ENCODE data around the gene SPTSSB.

SPTSSB gene

DNA sequence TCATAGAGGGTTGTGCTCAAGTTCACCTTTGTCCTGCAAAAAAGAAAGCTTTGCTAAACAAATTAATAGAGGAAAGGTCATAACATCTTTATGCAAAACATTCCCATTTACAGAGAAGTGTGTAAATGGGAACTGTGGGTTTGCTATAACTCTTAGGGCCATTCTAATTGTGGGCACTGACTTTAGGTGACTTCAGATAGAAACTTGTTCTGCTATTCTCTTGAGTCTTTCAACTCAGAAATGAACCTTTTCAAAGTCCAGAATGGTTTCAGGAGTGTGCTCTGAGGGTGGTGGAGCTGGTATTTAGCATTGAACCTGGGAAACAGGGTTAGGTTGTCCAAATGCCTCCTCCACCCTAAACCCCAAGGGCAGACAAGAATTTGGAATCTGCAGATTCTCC lies 34.0 kb downstream of the SPTSSB start:
- no peak for DNase-seq

GRCh38 chr3:161336661-161337060 lies 34.7 kb downstream of the SPTSSB start:
- DNase-seq = no peak

DNA sequence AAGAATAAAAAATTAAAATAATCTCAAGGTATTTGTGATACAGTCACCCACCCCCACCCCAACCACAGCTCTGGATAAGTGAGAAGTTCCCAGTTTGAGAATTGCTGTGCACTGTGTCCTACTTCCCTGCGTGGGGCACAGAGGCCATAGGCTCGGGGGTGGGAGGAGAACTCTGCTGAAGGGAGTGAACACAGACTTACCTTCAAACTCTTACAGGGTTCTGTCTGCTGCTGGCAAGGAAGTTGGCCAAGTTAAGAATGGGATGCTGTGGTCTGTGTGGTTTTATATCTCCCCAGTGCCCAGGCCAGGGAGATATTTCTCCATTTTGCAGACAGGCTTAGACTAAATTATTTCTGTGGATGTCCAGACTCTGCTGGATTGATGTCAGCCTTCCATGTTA lies 37.6 kb downstream of the SPTSSB start:
- no peak for DNase-seq

DNA sequence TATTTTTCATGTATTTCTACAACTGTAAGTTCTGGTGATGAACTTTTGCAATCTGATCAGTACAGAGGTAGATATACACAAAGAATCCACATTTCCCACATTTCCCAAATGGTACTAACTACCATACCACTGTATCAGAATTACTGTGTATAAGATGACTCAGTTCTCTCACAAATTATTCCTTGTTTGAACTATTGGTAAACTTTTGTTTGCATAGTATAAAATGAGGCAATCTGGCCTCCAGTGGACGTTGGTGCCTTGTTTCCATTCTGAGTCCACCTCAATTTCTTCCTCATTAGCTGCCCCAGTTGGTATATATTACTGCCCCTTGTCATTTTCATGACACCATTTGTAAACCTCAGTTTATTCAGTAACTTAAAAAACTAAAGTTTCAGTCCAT lies 38.5 kb downstream of the SPTSSB start:
- DNase-seq = no peak

GRCh38 chr3:161325059-161325458 lies 46.3 kb downstream of the SPTSSB start:
- DNase-seq = no peak

- DNase-seq = no peak
Observed at GRCh38 chr3:161323926-161324621, 47.2 kb downstream of the SPTSSB start.

DNA sequence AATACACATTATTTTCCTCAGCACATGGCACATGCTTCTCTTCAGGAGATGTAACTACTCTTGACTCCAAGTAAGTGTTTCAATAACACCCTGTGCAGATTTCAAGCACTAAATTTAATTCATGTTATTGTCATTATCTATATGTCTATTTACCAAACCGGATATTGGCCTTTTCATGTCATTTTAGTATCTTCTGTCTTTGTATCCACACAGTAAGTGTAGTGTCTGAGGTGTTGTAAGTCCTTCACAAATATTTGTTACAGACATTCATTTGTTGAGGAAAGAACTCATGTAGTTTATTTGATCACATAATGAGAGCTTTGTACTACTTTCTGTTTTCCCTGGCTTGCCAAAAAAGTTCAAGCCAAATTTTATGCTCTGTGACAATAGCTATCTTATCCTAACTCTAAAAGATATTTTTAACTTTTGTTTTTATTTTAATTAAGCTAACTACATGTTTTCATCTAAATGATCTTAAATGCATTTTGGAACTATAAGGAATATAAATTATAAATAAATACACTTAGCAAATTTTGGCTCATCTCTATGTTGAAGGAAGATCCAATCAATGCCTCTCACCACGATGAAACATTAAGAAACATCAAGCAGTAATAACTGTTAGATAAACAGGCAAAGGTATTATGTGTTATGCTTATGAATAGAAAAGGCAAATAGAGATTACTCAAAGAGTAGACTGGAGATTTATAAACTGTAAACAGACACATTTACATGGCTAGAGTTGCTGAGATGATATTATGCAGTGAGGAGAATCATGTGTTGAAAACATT lies 48.3 kb downstream of the SPTSSB start:
- DNase-seq = no peak

DNA sequence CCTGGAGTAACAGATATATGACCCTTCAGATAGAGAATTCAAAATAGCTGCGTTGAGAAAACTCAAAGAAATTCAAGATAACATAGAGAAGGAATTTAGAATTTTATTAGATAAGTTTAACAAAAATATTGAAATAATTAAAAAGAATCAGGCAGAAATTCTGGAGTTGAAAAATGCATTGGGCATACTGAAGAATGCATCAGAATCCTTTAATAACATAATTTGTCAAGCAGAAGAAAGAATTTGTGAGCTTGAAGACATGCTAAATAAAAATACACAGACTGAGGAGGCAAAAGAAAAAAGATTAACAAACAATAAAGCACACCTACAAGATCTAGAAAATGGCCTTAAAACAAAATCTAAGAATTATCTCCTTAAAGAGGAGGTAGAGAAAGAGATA lies 50.5 kb downstream of the SPTSSB start:
- no peak for DNase-seq

DNA sequence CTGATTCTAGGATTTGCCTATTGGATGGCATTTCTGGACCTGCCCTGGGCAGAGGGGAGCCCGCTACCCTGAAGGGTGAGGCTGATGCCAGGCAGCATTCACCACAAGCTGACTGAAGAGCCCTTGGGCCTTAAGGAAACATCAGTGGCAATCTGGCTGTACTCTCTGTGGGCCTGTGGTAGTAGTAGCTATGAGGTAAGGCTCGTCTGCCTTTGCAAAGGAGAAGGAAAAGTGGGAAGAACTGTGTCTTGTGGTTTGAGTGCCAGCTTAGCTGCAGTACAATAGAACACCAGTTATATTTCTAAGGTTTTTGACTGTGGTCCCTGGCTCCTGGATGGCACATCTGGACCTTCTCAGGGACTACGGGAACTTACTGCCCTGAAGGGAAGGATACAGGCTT lies 51.5 kb downstream of the SPTSSB start:
- DNase-seq = no peak

- DNase-seq = no peak
Observed at GRCh38 chr3:161317077-161317476, 54.2 kb downstream of the SPTSSB start.

- DNase-seq = no peak
Observed at GRCh38 chr3:161316006-161316689, 55.2 kb downstream of the SPTSSB start.

GRCh38 chr3:161314836-161315395 lies 56.4 kb downstream of the SPTSSB start:
- DNase-seq = no peak

DNA sequence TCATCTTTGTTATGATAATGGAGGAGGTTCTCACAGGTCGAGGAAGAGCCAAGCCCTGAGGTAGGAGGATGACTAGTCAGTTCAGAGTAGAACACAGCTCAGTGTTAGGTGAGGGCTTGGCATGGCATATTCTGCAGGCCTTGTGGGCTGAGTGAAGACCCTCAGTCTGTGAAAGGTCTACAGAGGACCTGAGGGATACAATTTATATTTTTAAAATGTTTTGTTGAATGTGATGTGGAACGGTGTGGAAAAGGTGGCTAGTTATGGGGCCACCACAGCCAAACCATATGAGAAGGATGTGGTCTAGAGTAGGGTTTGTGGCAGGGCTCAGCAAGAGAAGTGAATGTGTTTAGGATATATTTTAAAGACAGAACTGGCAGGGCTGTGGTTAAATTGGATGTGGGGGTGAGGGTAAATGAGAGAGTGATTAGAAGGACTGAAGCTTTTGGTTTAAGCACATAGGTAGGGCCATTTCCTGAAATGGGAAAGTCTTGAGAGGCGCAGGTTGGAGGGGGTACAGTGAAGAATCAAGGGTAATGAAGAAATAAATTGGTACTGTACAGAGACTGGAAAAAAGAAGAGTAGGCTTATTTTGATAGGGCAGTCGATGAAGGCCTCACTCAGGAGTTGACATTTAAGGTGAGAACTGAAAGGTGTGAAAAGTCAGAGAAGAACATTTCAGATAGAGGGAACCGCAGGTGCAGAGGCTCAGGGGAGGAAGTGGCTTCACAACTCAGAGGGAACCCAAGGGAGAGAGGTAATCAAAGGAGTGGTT lies 60.5 kb downstream of the SPTSSB start:
- DNase-seq = no peak

GRCh38 chr3:161305095-161305991 lies 66.0 kb downstream of the SPTSSB start:
- DNase-seq = no peak

GRCh38 chr3:161296814-161297213 lies 74.5 kb downstream of the SPTSSB start:
- no peak for DNase-seq

GRCh38 chr3:161295325-161295724 lies 76.0 kb downstream of the SPTSSB start:
- DNase-seq = no peak

All from GOT3 (cell line).